Measurements from ENCODE around the gene CD2BP2.

DNA sequence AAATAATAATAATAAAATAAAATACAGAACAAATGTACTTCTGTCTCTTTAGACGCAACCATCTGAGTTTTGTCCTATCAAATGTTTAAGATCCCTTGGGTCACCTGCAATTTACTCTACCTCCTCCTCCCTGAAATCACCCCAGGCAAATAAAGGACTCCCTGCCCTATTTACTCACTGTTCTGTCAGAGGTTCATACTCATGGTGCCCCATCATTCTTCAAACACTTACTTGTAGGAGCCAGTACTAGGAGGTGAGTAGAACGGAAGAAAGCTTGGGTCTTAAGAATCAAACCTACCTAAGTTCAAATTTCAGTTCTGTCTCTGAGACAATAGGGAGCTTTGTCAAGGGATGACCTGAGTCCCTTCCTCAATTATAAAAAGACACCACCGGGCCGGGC lies 11.4 kb upstream of the CD2BP2 start:
- TF ChIP-seq POLR2A (IDR thresholded peaks at IDR 0.05): no peak
- TF ChIP-seq, protein P1, sequence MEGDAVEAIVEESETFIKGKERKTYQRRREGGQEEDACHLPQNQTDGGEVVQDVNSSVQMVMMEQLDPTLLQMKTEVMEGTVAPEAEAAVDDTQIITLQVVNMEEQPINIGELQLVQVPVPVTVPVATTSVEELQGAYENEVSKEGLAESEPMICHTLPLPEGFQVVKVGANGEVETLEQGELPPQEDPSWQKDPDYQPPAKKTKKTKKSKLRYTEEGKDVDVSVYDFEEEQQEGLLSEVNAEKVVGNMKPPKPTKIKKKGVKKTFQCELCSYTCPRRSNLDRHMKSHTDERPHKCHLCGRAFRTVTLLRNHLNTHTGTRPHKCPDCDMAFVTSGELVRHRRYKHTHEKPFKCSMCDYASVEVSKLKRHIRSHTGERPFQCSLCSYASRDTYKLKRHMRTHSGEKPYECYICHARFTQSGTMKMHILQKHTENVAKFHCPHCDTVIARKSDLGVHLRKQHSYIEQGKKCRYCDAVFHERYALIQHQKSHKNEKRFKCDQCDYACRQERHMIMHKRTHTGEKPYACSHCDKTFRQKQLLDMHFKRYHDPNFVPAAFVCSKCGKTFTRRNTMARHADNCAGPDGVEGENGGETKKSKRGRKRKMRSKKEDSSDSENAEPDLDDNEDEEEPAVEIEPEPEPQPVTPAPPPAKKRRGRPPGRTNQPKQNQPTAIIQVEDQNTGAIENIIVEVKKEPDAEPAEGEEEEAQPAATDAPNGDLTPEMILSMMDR (IDR thresholded peaks at IDR 0.05): no peak

All from esophagus squamous epithelium (tissue), 4 donors.